ENCODE measurements around the gene NEURL1B. TPM values are rescaled to one million over a fixed set of nuclear protein-coding genes. Genes with fewer than 3 reads are reported as not detected.

Gene NEURL1B
- polyA plus RNA-seq, 2 of the 4 experiments (the other 2 are of a cell fraction), result 0.89 to 2.1 TPM

GRCh38 chr5:172712610-172713009, 71.5 kb downstream of the NEURL1B start:
- WGBS (ENCODE audit: missing lambda C conversion rate), result 51% methylated on average over 8 of the region's 8 CpGs

GRCh38 chr5:172713113-172713808, 72.2 kb downstream of the NEURL1B start:
- POLR2A ChIA-PET, result interaction anchor here (0.7 to 1.9 kb wide), 3 partner anchors 57 to 218 kb away, joined by 3 to 4 read pairs (median 3); partner anchors contain the start of gene DUSP1
- FAIRE-seq (no peak), ATAC-seq (peak; percentile 21 to 33; a peak in 4 of 6 replicates), DNase-seq (ENCODE audit: low read depth in 1 of 2, low spot score in 1 of 2) (peak; percentile 62)
- H3K4me3 ChIP-seq, result no peak overlapping the region
- peak overlapping the region; percentile 46 for H3K4me2 ChIP-seq
- WGBS (ENCODE audit: missing lambda C conversion rate), result under 1% methylated on average over 14 of the region's 15 CpGs
- peak overlapping the region; percentile 98 for H3K27ac ChIP-seq
- no peaks in the 10 kb centered on the region for H3K9me3 ChIP-seq
- CTCF ChIA-PET, result interaction anchor here (0.6 to 11.9 kb wide), 69 partner anchors 9 to 613 kb away, joined by 3 to 480 read pairs (median 4); partner anchors contain the start of genes ATP6V0E1, BNIP1, DUSP1 and NKX2-5
- peaks cover 45% of the 10 kb centered on the region for H3K4me1 ChIP-seq
- peak; percentile 70; the same call in 1 of the 2 replicates for TF ChIP-seq MAZ (IDR thresholded peaks at IDR 0.05; ENCODE audit: borderline replicate concordance, low read depth, low read length)
- TF ChIP-seq ZNF302 (CRISPR knock-in tag; IDR thresholded peaks at IDR 0.05), result no peak
- TF ChIP-seq SREBF2 (IDR thresholded peaks at IDR 0.05), result no peak
- TF ChIP-seq USF2 (IDR thresholded peaks at IDR 0.05), result no peak
- TF ChIP-seq, protein P1, sequence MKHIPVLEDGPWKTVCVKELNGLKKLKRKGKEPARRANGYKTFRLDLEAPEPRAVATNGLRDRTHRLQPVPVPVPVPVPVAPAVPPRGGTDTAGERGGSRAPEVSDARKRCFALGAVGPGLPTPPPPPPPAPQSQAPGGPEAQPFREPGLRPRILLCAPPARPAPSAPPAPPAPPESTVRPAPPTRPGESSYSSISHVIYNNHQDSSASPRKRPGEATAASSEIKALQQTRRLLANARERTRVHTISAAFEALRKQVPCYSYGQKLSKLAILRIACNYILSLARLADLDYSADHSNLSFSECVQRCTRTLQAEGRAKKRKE (CRISPR knock-in tag; IDR thresholded peaks at IDR 0.05; ENCODE audit: low read depth), result no peak; the same call in none of the 2 replicates
- no peak for TF ChIP-seq RCOR1 (IDR thresholded peaks at IDR 0.05; ENCODE audit: low read depth, low read length)
- TF ChIP-seq ZFP36 (IDR thresholded peaks at IDR 0.05; ENCODE audit: borderline replicate concordance, partially characterized antibody), result no peak
- TF ChIP-seq SMC3 (IDR thresholded peaks at IDR 0.05), result peak; percentile 97
- peak; percentile 42 for TF ChIP-seq MAX (IDR thresholded peaks at IDR 0.05)
- peak; percentile 79; the same call in 1 of the 2 replicates for TF ChIP-seq HEYL (CRISPR knock-in tag; IDR thresholded peaks at IDR 0.05)
- no peak for TF ChIP-seq NR3C1 (IDR thresholded peaks at IDR 0.05)
- no peak for TF ChIP-seq MYC (IDR thresholded peaks at IDR 0.05; ENCODE audit: borderline replicate concordance, low read length)
- no peak for TF ChIP-seq BHLHE40 (IDR thresholded peaks at IDR 0.05; ENCODE audit: low read depth, low read length)
- no peak for TF ChIP-seq HOXA7 (CRISPR knock-in tag; IDR thresholded peaks at IDR 0.05)
- TF ChIP-seq ZC3H11A (IDR thresholded peaks at IDR 0.05), result no peak
- no peak for TF ChIP-seq RFX5 (IDR thresholded peaks at IDR 0.05)
- TF ChIP-seq ZSCAN20 (CRISPR knock-in tag; IDR thresholded peaks at IDR 0.05), result peak; percentile 75; the same call in 1 of the 2 replicates
- TF ChIP-seq CBX8 (IDR thresholded peaks at IDR 0.05), result no peak
- TF ChIP-seq EHMT2 (IDR thresholded peaks at IDR 0.05; ENCODE audit: low read depth), result no peak
- peak; percentile 71; the same call in 1 of the 2 replicates for TF ChIP-seq EHF (CRISPR knock-in tag; IDR thresholded peaks at IDR 0.05)
- peak; percentile 97 to 99 for TF ChIP-seq RAD21 (conservative IDR thresholded peaks at IDR 0.05 in 1 of 2, IDR thresholded peaks at IDR 0.05 in 1 of 2)
- TF ChIP-seq POLR2A (IDR thresholded peaks at IDR 0.05; ENCODE audit: low read length), result no peak
- TF ChIP-seq CEBPB (IDR thresholded peaks at IDR 0.05), result no peak
- 0 out of 2 replicates have a peak, but pooled peaks have one; percentile 72 for TF ChIP-seq TP53 (CRISPR knock-in tag; IDR thresholded peaks at IDR 0.05)
- TF ChIP-seq, protein P2, sequence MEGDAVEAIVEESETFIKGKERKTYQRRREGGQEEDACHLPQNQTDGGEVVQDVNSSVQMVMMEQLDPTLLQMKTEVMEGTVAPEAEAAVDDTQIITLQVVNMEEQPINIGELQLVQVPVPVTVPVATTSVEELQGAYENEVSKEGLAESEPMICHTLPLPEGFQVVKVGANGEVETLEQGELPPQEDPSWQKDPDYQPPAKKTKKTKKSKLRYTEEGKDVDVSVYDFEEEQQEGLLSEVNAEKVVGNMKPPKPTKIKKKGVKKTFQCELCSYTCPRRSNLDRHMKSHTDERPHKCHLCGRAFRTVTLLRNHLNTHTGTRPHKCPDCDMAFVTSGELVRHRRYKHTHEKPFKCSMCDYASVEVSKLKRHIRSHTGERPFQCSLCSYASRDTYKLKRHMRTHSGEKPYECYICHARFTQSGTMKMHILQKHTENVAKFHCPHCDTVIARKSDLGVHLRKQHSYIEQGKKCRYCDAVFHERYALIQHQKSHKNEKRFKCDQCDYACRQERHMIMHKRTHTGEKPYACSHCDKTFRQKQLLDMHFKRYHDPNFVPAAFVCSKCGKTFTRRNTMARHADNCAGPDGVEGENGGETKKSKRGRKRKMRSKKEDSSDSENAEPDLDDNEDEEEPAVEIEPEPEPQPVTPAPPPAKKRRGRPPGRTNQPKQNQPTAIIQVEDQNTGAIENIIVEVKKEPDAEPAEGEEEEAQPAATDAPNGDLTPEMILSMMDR (IDR thresholded peaks at IDR 0.05), result peak; percentile 98
- peak; percentile 88; the same call in 1 of the 2 replicates for TF ChIP-seq HOXB13 (CRISPR knock-in tag; IDR thresholded peaks at IDR 0.05; ENCODE audit: low read depth)
- peak; percentile 86 for TF ChIP-seq HOXB5 (CRISPR knock-in tag; IDR thresholded peaks at IDR 0.05)
- peak; percentile 42; the same call in 1 of the 2 replicates for TF ChIP-seq FOXS1 (CRISPR knock-in tag; IDR thresholded peaks at IDR 0.05)
- no peak; the same call in 1 of the 2 replicates for TF ChIP-seq RARB (CRISPR knock-in tag; IDR thresholded peaks at IDR 0.05)
- TF ChIP-seq NPAS2 (CRISPR knock-in tag; IDR thresholded peaks at IDR 0.05; ENCODE audit: borderline replicate concordance), result no peak
- TF ChIP-seq FOSB (CRISPR knock-in tag; IDR thresholded peaks at IDR 0.05), result peak; percentile 31; the same call in 1 of the 2 replicates
- TF ChIP-seq CHD4 (IDR thresholded peaks at IDR 0.05; ENCODE audit: borderline replicate concordance), result peak; percentile 39; the same call in 1 of the 2 replicates
- no peak; a peak in 1 of 5 replicates for TF ChIP-seq JUN (IDR thresholded peaks at IDR 0.05)

More at GRCh38 chr5:172712610-172713009, 71.5 kb downstream of the NEURL1B start:
- FAIRE-seq, result no peak
- Histone ChIP-seq H3K4me3 (no peak overlapping the region), H3K4me1 (peaks cover 47% of the 10 kb centered on the region), H3K27ac (peak overlapping the region; percentile 98), H3K4me2 (no peak overlapping the region; the same call in 2 of the 3 replicates), H3K9me3 (no peaks in the 10 kb centered on the region)
- DNase-seq (ENCODE audit: low read depth in 1 of 2, low spot score in 1 of 2), result no peak
- POLR2A ChIA-PET, result interaction anchor here (1.3 to 1.9 kb wide), 2 partner anchors 57 to 59 kb away, joined by 3 to 4 read pairs; partner anchors contain the start of gene DUSP1
- TF ChIP-seq KDM1A (IDR thresholded peaks at IDR 0.05; ENCODE audit: low read depth) (0 out of 2 replicates have a peak, but pooled peaks have one; percentile 59), SMC3 (IDR thresholded peaks at IDR 0.05) (no peak)
- ATAC-seq, result no peak
- CTCF ChIA-PET, result interaction anchor here (0.6 to 11.9 kb wide), 57 partner anchors 9 to 614 kb away, joined by 3 to 480 read pairs (median 5); partner anchors contain the start of genes ATP6V0E1, BNIP1, NKX2-5 and RPL26L1

All from A549 (cell line).